HK-2 (cell line): ENCODE results near the gene C1GALT1.
"Not testable (repeated sequence)": the region's sequence is repeated elsewhere in the genome, so short reads cannot be mapped to it uniquely, and the experiment has no call there.

Source experiments
- DNase-seq: peaks from one replicate; pipeline ENCODE4 v3.0.0-alpha.2; 2018; ENCODE audit not compliant: unreplicated experiment

Gene C1GALT1

DNA sequence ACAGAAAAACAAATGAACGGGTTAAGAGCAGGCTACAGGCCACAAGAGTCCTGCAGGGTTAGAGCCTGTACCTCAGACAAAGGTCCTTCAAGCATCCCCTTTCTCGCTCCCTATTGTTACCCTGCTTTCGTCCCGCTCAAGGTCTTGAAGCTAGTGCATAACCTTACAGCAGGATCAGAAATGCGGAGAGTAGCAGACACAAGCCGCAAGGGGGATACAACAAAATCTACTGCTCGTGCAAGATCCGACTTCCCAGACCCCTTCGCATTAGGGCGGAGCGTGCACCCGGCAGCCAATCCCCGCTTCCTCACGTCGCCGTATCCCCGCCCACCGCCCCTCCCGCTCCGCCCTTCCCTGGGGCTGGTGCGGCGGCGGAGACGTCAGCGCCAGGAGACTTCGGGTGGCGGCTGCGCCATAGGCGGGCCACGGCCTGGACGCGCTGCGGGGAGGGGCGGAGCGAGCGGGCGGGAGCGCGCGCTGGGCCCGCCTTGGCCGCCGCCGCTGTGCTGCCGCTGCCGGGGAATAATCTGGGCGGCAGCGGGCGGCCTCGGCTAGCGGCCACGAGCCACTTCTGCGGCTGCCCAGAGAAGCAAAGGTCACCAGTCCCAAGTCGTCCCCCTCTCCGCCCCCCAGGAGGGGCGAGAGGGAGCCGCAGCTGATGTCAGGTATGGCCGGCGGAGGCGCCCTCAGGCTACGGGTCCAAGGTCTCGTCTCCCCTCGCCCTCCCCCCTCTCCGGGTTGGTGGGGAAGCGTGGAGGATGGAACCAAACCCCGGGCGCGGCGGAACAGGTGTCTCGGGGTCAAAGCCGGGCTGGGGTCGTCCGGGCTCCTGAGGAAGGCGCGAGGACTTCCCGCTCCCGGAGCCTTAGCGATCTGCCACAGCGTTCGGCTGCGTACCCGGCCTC, at the start of gene C1GALT1:
Gene C1GALT1 (plus strand): TSS at position 389 of the 905 bp plus-strand sequence. CDS start 51,776 bp downstream, outside the sequence.
- DNase-seq, result peak; percentile 97

GRCh38 chr7:7134046-7134445, 48.3 kb upstream of the C1GALT1 start:
- no peak for DNase-seq

DNA sequence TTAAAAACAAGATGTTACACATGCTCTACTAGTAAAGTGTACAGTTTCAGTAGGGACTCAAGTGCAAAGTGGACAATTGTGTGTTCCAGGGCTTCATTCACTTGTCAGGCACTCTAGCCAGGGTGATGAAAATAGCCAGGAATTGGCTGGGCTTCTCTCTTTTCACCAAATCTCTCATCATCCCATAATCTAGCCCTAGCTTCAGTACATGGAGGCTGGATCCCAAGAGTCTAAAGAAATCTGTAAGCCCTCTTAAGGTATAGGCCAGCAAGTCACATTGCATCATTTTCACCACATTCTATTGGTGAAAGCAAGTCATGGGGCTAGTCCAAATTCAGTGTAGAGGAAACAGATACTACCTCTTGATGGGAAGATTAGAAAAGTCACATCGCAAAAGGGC, 47.3 kb upstream of the C1GALT1 start:
- DNase-seq, result no peak

GRCh38 chr7:7135924-7136323, 46.4 kb upstream of the C1GALT1 start:
- not testable (repeated sequence) for DNase-seq

GRCh38 chr7:7136466-7137381, 45.6 kb upstream of the C1GALT1 start:
- DNase-seq, result no peak

- DNase-seq, result no peak
Measured at GRCh38 chr7:7138897-7139296, 43.4 kb upstream of the C1GALT1 start.

DNA sequence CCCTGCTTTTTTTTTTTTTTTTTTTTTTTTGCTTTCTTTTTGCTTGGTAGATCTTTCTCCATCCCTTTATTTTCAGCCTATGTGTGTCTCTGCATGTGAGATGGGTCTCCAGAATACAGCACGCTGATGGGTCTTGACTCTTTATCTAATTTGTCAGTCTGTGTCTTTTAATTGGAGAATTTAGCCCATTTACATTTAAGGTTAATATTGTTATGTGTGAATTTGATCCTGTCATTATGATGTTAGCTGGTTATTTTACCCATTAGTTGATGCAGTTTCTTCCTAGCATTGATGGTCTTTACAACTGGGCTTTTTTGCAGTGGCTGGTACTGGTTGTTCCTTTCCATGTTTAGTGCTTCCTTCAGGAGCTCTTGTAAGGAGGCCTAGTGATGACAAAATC, 38.9 kb upstream of the C1GALT1 start:
- not testable (repeated sequence) for DNase-seq

GRCh38 chr7:7145151-7145550, 37.2 kb upstream of the C1GALT1 start:
- not testable (repeated sequence) for DNase-seq

GRCh38 chr7:7146837-7147236, 35.5 kb upstream of the C1GALT1 start:
- DNase-seq, result no peak

DNA sequence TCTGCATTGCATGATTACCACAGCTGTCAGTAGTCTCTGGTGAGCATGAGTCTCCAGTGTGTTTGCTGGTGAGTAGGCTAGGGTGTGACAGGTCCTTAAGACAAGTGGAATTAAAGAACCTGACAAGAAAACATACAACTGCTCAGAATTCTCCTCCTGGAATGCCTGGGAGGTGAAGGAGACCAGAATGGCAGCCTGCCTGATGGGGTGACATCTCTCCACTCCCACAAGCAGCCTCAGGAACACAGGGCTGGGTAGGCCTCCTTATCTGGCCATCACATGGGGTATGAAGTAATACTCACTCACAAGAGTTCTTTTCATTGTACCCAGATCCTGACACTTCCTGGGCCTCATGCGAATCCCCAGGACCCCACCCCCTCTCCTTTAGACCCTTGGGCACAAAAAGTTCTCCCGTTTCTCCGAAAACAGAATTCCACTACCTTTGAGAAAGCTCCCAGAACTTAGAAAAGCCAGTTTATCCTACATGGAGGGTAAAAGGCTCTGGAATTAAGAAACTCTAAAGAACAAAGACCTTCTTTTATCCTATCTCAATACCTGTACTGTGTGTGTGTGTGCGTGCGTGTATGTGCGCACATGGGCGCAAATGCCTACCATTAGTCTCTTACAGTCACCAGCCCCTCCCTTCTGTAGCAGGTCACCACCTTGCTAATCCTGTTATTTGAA, 33.4 kb upstream of the C1GALT1 start:
- DNase-seq, result no peak

DNA sequence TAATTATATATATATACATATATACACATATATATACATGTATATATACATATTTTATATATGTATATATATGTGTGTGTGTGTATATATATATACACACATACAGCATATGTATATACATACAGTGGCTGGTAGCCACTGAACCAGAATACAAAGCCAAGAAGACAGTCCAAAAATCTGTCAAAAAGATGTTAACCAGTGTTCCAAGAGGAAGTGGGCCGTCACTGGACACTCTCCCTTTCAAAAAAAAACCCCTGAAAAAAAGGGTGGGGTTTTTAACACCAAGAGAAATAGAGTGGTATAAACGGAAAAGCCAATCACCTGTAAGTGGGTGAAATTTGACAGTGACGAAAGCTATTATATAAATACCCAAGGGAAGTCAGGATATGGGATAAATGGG, 31.1 kb upstream of the C1GALT1 start:
- DNase-seq, result no peak

- no peak for DNase-seq
Measured at GRCh38 chr7:7151865-7152264, 30.5 kb upstream of the C1GALT1 start.

GRCh38 chr7:7152315-7152714, 30.0 kb upstream of the C1GALT1 start:
- no peak for DNase-seq

- not testable (repeated sequence) for DNase-seq
Measured at GRCh38 chr7:7154355-7154754, 28.0 kb upstream of the C1GALT1 start.

DNA sequence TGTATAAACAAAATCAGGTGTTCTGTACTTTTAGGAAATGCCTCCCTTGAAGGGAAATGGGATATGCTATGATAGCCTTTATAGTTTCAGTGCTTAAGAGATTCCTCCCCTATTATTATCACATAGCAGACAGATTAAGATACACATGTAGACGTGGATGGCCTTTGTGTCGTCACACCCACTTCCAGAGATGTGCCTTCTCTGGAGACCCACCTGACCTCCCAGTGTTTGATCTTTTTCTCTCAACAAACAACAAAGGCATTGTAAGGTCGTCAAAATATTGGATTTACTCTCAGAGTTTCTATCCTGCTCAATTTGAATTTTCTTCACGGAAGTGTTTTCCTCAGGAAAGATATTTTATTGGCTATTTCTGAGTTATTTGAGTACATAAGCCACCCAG, 25.7 kb upstream of the C1GALT1 start:
- DNase-seq, result no peak

DNA sequence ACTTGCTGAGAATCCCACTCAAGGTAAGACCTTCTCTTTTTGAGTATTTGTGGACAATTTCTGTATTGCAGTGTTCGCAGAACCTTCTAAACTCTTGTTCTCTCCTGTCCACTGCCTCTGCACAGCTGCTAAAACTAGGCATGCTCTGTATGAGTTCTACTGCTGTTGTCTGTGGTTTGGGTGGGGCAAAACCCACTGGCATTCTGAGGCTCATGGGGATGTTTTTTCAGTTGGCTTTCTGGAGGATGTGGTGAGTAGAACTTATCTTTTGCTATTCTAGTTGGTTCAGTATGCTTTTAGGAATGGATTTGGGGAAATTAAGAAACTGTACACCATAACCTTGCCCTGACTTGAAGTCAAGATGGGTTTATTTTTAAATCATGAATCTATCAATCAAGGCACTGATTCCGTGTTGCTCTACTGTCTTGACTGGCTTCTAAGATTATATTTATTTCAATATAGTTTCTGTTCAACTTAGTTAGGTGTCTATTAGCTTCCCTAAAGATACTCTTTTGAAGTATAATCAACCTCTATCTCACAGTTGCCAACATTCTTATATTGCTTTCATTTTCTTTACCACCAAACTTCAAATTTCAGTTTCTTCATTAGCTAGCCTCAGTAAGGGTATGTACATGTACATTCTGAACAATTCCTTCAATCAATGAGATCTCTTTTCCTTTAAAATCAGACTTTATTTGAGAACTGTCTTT, 25.0 kb upstream of the C1GALT1 start:
- peak; percentile 18 for DNase-seq

DNA sequence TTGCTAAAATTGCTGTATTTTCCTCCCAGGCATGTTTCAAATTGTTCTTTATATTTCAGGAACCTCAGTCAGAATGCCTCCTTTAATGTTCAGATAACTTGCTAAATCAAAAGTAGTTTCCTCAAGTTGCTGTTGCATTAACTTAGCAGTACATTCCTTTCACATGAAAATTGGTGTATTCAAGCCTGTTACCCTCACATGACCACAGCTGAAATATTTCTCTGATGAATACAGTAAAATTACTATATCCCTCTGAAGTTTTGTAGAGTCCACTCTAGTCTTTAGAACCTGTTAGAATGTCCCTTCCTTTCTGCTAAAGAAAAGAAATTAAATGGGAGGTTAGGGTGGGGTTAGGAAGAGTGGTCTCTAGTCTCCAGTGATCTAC, 24.5 kb upstream of the C1GALT1 start:
- no peak for DNase-seq

- DNase-seq, result no peak
Measured at GRCh38 chr7:7159063-7159658, 23.2 kb upstream of the C1GALT1 start.

DNA sequence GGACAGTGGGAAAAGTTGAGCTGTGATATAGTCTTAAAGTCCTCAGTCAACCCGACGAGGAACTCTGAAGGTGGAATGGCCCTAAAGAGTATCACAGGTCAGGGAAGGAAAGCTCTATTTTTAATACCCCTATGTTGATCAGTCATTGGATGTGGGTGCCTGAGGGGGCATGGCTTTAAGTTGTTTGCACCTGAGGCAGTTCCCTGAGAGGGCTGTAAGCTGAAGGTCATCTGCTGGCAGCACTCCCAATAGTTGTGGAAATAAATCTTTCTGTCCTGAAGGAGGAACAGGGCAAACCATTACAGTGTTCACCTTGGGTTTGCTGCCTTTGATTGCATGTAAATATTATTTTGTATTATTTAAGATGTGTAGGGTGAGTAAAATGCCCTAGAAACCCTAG, 17.8 kb upstream of the C1GALT1 start:
- no peak for DNase-seq

GRCh38 chr7:7165372-7165771, 17.0 kb upstream of the C1GALT1 start:
- no peak for DNase-seq

- DNase-seq, result no peak
Measured at GRCh38 chr7:7166318-7166717, 16.0 kb upstream of the C1GALT1 start.
